ENCODE data around the gene ARGLU1. TPM values are rescaled to one million over a fixed set of nuclear protein-coding genes. Genes with fewer than 3 reads are reported as not detected.

Gene ARGLU1
- polyA plus RNA-seq, 3 donors: 22.4 to 168 (median 27.2) TPM

DNA sequence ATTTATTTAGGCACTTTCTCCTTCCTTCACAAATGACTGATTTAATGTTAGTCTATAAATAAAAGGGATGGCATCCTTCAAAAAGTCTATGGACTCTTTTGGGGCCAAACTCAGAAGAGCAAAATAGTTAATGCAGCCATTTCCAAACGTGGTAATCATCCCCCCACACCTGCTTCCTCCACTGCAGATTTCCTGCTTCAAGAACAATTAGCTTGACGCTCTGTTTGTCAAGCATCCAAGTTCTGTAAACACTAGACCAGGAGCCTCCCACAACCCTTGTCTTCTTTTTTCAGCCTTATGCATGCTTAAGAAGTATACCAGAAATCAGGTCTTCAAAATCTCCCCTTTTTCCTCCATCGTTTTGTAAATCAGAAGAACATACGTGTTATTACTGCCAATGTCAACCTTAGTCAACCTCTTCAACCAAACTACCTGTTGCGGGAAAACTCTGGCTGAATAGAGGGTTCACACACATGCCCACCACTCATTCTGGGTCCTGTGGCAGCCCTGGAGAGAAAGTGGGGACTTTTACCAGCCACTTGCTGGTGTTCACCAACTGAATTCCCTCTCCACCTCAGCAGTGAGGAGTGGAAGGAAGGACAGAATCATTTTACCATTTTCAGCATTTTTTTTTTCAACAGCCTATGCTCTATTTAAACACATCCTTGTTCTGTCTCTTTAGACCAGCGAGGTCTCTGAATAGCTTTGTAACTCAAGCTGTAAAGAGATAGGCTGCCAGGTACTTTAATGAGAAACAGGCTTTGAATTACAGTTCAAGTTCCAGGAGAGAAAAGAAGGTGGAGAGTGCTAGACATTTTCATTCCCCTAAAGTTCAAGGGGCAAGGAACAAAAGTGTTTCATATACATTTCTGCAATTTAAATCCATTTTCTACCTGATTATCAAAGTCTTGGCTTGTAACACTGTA is 71.6 kb downstream of the ARGLU1 start:
- Mint-ChIP-seq H3K27me3 (ENCODE audit: low read depth in 3 of 3) (peaks cover 53 to 71% (median 67%) of the 10 kb centered on the region in 3 donors), H3K27ac (no peak overlapping the region), H3K9me3 (peaks cover 0 to 3% (median 0%) of the 10 kb centered on the region in 7 donors), H3K36me3 (no peaks in the 10 kb centered on the region), H3K4me3 (peak overlapping the region in 1 of 2 donors; percentile 40), H3K4me1 (peaks cover 16% of the 10 kb centered on the region)
- Histone ChIP-seq H3K36me3 (replicated peaks in 1 of 2; ENCODE audit: control insufficient read depth in 1 of 2, insufficient read depth in 2 of 2, low read length in 2 of 2) (no peaks in the 10 kb centered on the region), H3K9ac (ENCODE audit: insufficient read depth, low read length, poor library complexity, severe bottlenecking) (no peak overlapping the region), H3K27me3 (ENCODE audit: control insufficient read depth in 2 of 2, insufficient read depth in 2 of 2, low read length in 2 of 2) (peaks cover 53 to 58% of the 10 kb centered on the region in 2 donors), H4K20me1 (ENCODE audit: insufficient read depth, low read length) (no peaks in the 10 kb centered on the region), H3K9me3 (replicated peaks in 1 of 2; ENCODE audit: control insufficient read depth in 1 of 2, insufficient read depth in 1 of 2, low read length in 2 of 2) (peaks cover 0 to 4% of the 10 kb centered on the region in 2 donors), H3K4me1 (ENCODE audit: control insufficient read depth in 1 of 2, insufficient read depth in 2 of 2, low read length in 2 of 2) (peaks cover 10 to 11% of the 10 kb centered on the region in 2 donors), H3K4me2 (replicated peaks; ENCODE audit: extremely low read depth, low read length, poor library complexity, severe bottlenecking) (no peak overlapping the region), H2AFZ (ENCODE audit: insufficient read depth, low read depth, low read length, poor library complexity, severe bottlenecking) (no peak overlapping the region), H3K27ac (ENCODE audit: low read depth in 1 of 2, low read length in 2 of 2) (no peak overlapping the region), H3K4me3 (replicated peaks in 1 of 3; ENCODE audit: low read depth in 2 of 3, low read length in 3 of 3) (no peak overlapping the region), H3K79me2 (ENCODE audit: insufficient read depth, low read length) (no peaks in the 10 kb centered on the region)
- WGBS (ENCODE audit: insufficient coverage): 20% methylated on average over 2 of the region's 6 CpGs
- TF ChIP-seq, protein P1, sequence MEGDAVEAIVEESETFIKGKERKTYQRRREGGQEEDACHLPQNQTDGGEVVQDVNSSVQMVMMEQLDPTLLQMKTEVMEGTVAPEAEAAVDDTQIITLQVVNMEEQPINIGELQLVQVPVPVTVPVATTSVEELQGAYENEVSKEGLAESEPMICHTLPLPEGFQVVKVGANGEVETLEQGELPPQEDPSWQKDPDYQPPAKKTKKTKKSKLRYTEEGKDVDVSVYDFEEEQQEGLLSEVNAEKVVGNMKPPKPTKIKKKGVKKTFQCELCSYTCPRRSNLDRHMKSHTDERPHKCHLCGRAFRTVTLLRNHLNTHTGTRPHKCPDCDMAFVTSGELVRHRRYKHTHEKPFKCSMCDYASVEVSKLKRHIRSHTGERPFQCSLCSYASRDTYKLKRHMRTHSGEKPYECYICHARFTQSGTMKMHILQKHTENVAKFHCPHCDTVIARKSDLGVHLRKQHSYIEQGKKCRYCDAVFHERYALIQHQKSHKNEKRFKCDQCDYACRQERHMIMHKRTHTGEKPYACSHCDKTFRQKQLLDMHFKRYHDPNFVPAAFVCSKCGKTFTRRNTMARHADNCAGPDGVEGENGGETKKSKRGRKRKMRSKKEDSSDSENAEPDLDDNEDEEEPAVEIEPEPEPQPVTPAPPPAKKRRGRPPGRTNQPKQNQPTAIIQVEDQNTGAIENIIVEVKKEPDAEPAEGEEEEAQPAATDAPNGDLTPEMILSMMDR (IDR thresholded peaks at IDR 0.05): no peak
- intact Hi-C loops (cut with micrococcal nuclease): no loop called here
- DNase-seq: no peak

DNA sequence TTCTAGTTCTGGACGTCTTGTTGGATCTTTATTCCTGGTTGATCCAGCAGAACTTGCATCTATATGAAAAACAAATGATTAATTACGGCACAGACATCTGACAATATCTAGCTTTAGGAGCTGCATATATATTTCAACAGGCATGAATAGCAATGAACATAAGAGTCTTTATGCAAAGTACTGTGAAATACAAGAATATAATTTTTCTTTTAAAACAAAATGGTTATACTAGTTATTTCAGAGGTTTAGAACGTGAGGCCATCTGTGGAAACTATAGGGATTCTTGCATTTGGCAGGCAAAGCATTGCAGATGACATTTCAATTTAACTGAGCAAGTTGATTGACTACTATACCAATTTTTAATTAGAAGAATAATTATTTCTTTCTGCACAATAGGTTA is 73.0 kb downstream of the ARGLU1 start:
- no CpG with 5 or more reads among the region's 3 CpGs for WGBS (ENCODE audit: insufficient coverage)
- H3K79me2 ChIP-seq (ENCODE audit: insufficient read depth, low read length): no peaks in the 10 kb centered on the region
- H3K9me3 ChIP-seq (replicated peaks in 1 of 2; ENCODE audit: control insufficient read depth in 1 of 2, insufficient read depth in 1 of 2, low read length in 2 of 2): peaks cover 0 to 4% of the 10 kb centered on the region in 2 donors
- H4K20me1 ChIP-seq (ENCODE audit: insufficient read depth, low read length): no peaks in the 10 kb centered on the region
- H3K4me1 ChIP-seq (ENCODE audit: control insufficient read depth in 1 of 2, insufficient read depth in 2 of 2, low read length in 2 of 2): peaks cover 10 to 11% of the 10 kb centered on the region in 2 donors
- H2AFZ ChIP-seq (ENCODE audit: insufficient read depth, low read depth, low read length, poor library complexity, severe bottlenecking): no peak overlapping the region
- peaks cover 62 to 82% (median 78%) of the 10 kb centered on the region in 3 donors for H3K27me3 Mint-ChIP-seq (ENCODE audit: low read depth in 3 of 3)
- no peak overlapping the region for H3K4me3 ChIP-seq (replicated peaks in 1 of 3; ENCODE audit: low read depth in 2 of 3, low read length in 3 of 3)
- H3K27me3 ChIP-seq (ENCODE audit: control insufficient read depth in 2 of 2, insufficient read depth in 2 of 2, low read length in 2 of 2): peaks cover 67 to 72% of the 10 kb centered on the region in 2 donors
- no peak overlapping the region for H3K4me2 ChIP-seq (replicated peaks; ENCODE audit: extremely low read depth, low read length, poor library complexity, severe bottlenecking)
- intact Hi-C loops (cut with micrococcal nuclease): no loop called here
- no peaks in the 10 kb centered on the region for H3K36me3 ChIP-seq (replicated peaks in 1 of 2; ENCODE audit: control insufficient read depth in 1 of 2, insufficient read depth in 2 of 2, low read length in 2 of 2)
- H3K27ac ChIP-seq (ENCODE audit: low read depth in 1 of 2, low read length in 2 of 2): no peak overlapping the region
- H3K27ac Mint-ChIP-seq: no peak overlapping the region
- no peak overlapping the region for H3K9ac ChIP-seq (ENCODE audit: insufficient read depth, low read length, poor library complexity, severe bottlenecking)
- H3K9me3 Mint-ChIP-seq: peaks cover 0 to 3% (median 0%) of the 10 kb centered on the region in 7 donors
- peaks cover 17% of the 10 kb centered on the region for H3K4me1 Mint-ChIP-seq
- TF ChIP-seq, protein P1 (IDR thresholded peaks at IDR 0.05): no peak
- H3K36me3 Mint-ChIP-seq: no peaks in the 10 kb centered on the region
- DNase-seq: no peak
- H3K4me3 Mint-ChIP-seq: no peak overlapping the region

Data from CD14-positive monocyte (primary cell).